T-helper 1 cell treated with Interleukin-12 subunit alpha and Interleukin-12 subunit beta and Interleukin-4 antibody, amounts not matched to agents 30 ng/mL and 1 ng/mL, for 36 hours (primary cell): ENCODE results near the gene CSNK1G1. TPM values are rescaled to one million over a fixed set of nuclear protein-coding genes. Genes with fewer than 3 reads are reported as not detected.
"Not testable (repeated sequence)": the region's sequence is repeated elsewhere in the genome, so short reads cannot be mapped to it uniquely, and the experiment has no call there.

Experiments used
- intact Hi-C: fragments of 100-400 bp; cut with micrococcal nuclease; formaldehyde crosslinking; loops from one replicate; pipeline ENCODE4 v1.15.1; 2024
- total RNA-seq: library from RNA; stranded (reverse); gene quantifications from 2 replicates; pipeline ENCODE4 v1.2.3, GENCODE V29; 2022

CSNK1G1 gene
- 30.1 and 32.8 TPM in 2 replicates for total RNA-seq

DNA sequence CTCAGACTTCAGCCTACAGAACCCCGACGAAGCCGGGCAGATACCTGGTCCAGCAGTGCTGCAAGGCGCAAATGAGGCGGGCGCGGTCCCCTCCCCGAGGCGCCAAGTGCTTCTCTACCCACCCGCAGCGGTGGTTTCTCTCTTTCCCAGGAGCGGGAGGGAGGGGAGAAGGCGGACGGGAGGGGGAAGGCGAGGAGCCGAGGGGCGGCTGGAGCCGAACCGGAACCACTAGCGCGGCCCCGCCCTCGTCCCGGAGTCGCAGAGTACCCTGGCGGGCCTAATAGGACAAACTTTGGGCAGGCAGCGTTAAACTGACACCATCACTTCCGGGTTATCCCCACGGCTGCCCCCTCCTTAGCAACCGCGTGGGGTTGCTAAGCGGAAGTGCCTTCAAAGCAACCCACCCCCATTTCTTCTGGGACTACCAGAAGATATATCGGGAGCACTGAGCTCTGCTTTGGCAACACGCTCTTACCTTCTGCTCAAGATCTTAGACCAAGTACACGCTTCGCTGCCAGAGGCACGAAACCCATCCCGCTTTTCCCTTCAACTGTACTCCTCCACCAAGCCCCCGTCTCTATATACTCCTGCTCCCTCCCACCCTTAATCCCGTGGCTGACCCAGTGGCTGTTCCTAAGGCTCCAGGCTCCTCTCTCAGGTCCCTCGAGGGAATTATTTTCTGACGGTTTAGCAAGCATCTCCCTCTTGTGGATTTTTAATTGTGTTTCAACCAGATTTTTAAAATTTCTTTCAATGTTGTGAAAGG lies at the start of gene CSNK1G1:
Gene CSNK1G1, minus strand, starts transcription at position 230 of the 766 bp plus-strand sequence. CDS start 55,674 bp downstream, outside the sequence.
- intact Hi-C loops: loop anchor here (1.0 to 2.0 kb wide), 7 partner anchors 25 to 539 kb away; partner anchors contain the start of genes CIAO2A, PCLAF, PPIB and TRIP4

DNA sequence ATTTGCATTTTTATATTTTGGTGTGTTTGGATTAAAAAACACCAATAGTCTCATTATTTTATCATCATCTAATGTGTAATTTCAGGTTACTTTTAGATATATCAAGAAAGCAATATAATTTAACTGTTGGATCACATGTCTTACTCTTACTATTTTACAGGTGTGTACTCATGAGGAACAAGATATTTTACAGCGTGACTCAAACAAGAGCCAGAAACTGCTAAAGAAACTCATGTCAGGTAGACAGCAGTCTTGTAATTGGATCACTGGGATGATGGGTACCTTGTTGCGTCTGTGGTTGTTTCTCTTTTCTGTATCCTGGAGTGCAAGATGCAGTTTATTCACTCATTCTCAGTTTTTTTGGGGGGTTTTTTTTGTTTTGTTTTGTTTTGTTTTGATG lies 44.6 kb upstream of the CSNK1G1 start:
- intact Hi-C loops: no loop called here

DNA sequence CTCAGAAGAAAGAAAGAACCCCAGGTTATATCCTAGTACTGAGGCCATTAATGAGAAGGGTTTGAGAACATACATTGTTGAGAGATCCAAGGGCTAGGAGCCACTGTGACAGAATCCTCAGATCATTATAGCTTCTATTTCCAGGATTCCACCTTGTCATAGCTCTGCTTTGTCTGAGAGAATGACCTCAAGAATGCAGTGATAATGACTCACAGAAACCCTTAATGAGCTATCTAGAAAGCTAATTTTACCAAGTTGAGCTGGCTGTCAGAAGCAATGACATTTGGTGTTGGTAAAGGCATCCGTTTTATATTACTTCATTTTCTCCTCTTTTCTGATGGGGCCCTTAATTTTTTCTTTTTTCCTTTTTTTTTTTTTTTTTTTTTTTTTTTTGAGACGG lies 42.6 kb upstream of the CSNK1G1 start:
- intact Hi-C loops: no loop called here

DNA sequence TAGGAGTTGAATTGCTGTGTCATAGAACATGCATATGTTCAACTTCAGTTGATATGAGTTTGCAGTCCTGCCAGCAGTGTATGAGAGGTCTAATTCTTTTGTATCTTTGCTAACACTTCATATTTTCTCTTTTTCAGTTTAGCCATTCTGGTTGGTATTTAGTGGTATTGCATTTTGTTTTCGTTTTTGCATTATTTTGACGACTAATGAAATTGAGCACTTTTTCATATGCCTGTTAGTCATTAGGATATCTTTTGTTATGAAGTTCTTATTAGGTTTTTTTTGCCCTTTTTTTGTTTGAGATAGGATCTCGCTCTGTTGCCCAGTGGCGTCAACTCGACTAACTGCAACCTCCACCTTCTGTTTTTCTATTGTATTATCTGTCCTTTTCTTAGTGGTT lies 40.8 kb upstream of the CSNK1G1 start:
- intact Hi-C loops: no loop called here

DNA sequence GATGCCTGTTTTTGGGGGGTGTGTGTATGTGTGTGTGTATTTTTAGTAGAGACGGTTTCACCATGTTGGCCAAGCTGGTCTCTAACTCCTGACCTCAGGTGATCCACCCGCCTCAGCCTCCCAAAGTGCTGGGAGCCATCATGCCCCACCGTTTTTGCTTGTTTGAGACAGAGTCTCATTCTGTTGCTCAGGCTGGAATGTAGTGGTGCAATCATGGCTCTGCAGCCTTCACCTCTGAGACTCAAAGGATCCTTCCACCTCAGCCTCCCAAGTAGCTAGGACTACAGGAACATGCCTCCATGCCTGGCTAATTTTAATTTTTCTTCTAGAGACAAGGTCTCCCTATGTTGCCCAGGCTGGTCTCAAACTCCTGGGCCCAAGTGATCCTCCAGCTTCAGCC lies 36.5 kb upstream of the CSNK1G1 start:
- intact Hi-C loops: not testable (repeated sequence)

DNA sequence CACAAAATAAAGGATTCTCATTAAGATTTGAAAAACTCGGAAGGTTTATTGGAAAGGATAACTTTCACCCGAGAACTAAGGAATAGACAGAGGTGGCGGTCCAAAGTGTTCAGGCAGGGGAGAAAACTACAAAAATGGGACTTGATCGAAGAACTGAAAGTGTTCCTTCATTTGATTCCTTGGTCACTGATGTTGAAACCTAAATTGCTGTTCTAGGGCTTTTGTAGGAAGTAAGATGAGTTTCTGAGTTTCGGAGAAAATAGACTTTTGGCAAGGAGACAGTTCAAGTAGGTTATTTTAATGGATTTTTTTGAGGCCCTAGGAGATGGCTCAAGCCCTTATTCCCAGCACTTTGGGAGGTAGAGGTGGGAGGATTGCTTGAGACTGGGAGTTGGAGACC lies 33.1 kb upstream of the CSNK1G1 start:
- intact Hi-C loops: loop anchor here (5.0 to 10.0 kb wide), 4 partner anchors 263 to 1226 kb away; partner anchors contain the start of genes CLPX, INTS14 and RNU5B-1

DNA sequence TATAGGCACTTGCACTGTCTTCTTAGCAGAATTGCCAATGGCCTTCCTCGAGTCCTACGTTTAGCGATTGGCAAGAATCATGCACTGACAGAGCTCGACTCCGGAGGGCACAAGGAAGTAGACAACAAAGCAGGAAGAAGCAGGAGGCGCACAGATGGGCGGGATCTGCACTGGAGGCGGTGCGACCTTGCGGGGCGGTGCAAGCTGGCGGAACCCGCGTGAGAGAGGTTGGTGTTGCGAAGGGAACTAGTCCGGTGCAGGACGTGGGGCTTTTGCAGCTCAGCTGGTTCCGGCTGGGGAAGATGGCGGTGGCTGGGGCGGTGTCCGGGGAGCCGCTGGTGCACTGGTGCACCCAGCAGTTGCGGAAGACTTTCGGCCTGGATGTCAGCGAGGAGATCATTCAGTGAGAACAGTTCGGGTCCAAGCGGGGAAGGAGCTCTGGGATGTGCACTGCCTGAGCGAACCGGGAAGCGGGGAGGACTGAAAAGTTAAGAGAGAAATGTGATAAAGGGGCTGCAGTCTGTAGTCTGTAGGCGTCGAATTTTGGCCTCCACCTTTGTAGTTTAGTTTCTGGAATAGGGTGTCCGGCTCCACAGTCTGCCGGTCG lies 31.7 kb upstream of the CSNK1G1 start, which contains the start of gene TRIP4:
Gene TRIP4, plus strand, starts transcription at position 275 of the 607 bp plus-strand sequence. Its CDS starts 28 bp downstream, at position 303.
- intact Hi-C loops: loop anchor here (1.0 to 10.0 kb wide), 10 partner anchors 31 to 1227 kb away; partner anchors contain the start of genes CIAO2A, CLPX, CSNK1G1 and INTS14

DNA sequence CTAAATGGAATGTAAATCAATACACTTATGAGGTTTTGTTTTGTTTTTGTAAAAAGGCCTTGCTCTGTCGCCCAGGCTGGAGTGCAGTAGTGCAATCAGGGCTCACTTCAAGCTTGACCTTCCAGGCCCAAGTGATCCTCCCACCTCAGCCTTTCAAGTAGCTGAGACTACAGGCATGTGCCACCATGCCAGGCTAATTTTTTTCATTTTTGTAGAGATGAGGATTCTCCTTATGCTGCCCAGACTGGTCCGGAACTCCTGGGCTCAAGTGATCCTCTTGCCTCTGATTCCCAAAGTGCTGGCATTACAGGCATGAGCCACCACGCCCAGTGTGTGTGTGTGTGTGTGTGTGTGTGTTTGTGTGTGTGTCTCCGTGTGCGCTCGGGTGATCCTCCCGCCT lies 30.3 kb upstream of the CSNK1G1 start:
- intact Hi-C loops: loop anchor here (2.0 to 10.0 kb wide), 5 partner anchors 266 to 1229 kb away; partner anchors contain the start of genes CLPX, INTS14, PDCD7 and RNU5B-1

DNA sequence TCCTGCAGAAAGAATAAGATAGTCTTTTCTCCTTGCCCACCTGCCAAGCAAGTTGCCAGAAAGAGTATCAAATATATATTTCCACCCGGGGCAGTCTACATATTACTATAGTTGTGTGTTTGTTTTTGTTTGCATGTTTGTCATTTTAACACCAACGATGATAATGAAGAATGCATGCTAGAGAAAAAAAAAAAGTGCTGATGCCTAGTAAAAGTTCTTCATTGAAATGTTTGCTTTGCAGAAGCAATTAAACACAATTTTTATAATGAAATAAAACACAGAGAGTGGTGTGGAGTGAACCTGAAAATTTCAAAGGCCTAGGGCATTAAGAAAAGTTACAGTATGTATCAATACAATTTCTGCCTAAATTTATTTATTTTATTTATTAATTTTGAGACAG lies 27.8 kb upstream of the CSNK1G1 start:
- intact Hi-C loops: loop anchor here (5.0 to 10.0 kb wide), 4 partner anchors 444 to 1231 kb away; partner anchors contain the start of genes CLPX, INTS14, PIF1 and RNU5B-1

DNA sequence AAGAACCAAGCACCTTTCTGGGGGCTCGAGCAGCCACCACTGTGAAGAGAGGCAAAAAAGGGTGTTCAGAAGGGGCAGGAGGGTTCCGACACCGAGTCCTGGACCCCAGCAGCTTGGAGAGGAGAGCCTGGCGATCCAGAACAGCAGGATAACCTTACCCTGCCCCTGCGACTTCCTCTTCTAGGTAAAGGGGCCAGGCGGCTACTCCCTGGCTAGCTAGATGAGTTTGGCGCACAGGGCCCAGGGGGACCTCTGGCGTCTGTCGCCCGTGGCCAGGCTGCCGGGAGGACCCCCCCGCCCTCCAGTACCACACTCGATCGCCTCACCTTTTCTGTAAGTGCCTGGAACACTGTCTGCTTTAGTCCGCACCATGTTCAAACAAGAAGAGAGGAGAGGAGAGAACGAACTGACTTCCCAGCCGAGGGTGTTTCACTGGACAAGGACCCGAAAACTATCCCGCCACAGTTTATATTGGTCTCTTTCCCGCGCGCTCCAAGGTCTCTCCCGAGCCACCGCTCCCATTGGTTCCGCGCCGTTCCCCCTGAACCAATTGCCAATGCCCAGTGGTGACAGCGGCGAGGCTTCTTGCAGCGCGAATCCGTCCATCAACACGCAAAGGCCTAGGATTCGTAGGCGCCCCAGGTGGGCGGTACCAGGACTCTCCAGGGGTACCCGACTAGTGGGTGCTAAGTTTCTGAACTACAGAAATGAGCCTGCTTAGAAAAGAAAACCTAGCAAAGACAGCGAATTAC lies 25.2 kb upstream of the CSNK1G1 start, which contains the start of gene PCLAF:
Gene PCLAF, minus strand, starts transcription at position 442 of the 752 bp plus-strand sequence. Its CDS starts 70 bp downstream, at position 372.
- intact Hi-C loops: loop anchor here (1.0 to 10.0 kb wide), 9 partner anchors 25 to 1234 kb away; partner anchors contain the start of genes CLPX, CSNK1G1, INTS14 and PIF1

DNA sequence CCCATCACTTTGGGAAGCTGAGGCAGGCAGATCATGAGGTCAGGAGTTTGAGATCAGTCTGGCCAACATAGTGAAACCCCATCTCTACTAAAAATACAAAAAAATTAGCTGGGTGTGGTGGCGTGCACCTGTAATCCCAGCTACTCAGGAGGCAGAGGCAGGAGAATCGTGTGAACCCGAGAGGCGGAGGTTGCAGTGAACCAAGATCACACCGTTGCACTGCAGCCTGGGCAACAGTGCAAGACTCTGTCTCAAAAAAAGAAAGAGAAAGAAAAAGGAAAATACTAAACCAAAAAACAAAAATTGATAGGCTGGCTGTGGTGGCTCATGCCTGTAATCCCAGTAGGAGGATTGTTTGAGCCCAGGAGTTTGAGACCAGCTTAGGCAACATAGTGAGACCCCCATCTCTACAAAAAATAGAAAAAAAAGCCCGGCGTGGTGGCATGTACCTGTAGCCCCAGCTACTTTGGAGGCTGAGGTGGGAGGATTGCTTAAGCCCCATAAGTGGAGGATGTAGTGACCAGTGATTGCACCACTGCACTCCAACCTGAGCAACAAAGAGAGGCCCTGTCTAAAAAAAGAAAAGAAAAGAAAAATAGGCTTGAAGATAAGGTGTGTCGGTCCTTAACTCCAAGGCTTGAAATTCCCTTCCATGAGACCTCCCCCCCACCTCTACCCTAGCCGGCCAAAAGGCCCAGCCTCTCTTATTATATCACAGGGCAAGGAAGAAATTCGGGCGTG lies 24.3 kb upstream of the CSNK1G1 start:
- intact Hi-C loops: loop anchor here (2.0 to 10.0 kb wide), 7 partner anchors 81 to 1235 kb away; partner anchors contain the start of genes CLPX, INTS14, PIF1 and RNU5B-1

DNA sequence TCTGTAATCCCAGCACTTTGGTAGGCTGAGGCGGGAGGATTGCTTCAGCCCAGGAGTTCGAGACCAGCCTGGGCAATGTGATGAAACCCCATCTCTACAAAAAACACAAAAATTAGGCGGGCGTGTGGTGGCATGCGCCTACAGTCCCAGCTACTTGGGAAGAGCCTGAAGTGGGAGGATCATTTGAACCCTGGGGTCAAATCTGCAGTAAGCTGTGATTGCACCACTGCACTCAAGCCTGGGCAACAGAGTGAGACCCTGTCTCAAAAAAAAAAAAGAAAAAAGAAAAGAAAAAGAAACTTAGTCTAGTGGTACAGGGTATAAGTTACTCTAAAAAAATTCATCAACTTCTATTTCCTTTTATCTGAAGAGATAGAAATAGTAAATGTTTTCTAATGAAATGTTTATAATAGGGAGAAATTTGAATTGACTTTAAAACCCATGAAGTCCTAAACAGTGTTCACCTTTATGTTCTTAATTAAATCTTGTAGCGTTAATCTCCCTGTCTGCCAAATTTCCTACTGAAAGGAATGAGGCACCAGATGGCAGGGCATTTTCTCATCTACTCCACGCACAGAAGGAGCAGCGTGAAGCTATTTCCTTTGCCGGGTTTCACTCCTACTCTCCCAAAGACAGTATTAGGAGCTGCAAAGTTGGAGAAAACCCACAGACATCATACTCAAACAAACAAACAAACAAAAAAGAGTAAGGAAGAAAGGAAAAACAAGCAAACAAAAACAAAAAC lies 23.4 kb upstream of the CSNK1G1 start:
- intact Hi-C loops: no loop called here

DNA sequence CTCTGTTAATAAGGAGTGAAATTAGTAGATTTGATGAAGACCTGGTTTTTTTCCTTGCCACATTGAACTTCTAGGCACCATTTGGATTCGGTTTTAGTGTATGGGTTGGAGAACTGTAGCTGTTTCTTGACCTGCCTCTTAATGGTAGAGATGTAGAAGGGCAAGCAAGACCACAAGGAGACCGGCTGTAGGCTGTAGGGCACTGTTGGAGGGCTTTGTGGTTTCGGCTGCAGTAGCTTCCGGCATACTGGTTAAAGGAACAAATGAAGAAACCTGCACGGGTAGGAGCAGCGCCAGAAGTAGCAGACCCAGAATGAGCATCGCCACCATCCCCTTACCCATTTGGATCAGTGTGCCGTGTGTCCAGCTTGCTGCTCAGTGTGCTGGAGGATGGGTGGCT lies 17.4 kb upstream of the CSNK1G1 start:
- intact Hi-C loops: no loop called here

DNA sequence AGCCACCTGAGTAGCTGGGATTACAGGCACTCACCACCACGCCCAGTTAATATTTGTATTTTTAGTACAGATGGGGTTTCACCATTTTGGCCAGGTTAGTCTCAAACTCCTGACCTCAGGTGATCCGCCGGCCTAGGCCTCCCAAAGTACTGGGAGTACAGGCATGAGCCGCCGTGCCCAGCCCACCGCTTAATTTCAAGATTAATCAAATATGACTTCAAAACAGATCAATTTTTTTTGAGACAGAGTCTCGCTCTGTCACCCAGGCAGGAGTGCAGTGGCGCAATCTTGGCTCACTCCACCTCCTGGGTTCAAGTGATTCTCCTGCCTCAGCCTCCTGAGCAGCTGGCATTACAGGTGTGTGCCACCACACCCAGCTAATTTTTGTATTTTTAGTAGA lies 15.4 kb upstream of the CSNK1G1 start:
- intact Hi-C loops: not testable (repeated sequence)

DNA sequence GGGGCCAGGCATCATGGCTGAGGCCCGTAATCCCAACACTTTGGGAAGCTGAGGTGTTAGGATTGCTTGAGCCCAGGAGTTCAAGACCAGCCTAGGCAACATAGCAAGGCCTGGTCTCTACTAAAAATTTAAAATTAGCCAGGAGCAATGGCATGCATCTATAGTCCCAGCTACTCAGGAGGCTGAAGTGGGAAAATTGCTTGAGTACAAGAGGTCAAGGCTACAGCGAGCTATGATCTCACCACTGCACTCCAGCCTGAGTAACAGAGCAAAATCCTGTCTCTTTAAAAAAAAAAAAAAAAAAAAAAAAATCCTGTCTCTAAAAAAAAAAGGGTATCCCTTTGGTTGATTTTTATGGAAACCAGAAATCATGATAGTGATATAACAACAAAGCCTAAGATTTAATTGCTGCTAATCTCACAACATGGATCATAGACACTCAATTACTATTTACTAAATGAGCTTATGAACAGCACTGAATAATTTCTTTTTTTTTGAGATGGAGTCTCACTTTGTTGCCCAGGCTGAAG lies 13.2 kb upstream of the CSNK1G1 start:
- intact Hi-C loops: no loop called here

DNA sequence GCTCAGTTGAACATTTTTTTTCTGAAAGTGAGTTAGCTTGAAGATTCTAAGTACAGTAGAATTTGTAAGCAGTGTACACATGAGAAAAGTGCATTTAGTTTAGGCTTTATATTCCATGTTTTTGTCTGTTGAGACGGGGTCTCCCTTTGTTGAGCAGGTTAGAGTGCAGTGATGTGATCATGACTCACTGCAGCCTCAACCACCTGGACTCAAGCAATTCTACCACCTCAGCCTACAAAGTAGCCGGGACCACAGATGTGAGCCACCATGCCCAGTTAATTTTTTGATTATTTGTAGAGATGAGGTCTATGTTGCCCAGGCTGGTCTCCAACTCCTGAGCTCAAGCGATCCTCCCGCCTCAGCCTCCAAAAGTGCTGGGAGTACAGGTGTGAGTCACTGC lies 5.3 kb upstream of the CSNK1G1 start:
- intact Hi-C loops: no loop called here

DNA sequence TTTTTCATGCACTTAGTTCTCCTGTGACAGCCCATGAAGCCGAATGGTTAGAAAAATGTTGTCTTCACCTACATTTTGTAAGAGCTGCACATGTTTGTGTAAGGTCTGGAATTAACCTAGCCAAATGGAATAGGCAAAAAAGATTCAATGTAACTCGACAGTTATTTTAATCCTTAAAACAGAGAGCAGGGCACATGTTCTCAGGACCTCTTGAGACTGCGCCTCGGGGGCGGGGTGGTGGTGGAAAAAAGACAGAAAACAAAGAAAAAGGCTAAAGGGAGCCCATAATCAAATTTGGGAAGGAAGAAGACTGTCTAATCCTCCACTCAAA lies 702 bp upstream of the CSNK1G1 start:
- intact Hi-C loops: loop anchor here (1.0 to 2.0 kb wide), 6 partner anchors 25 to 538 kb away; partner anchors contain the start of genes CIAO2A, PCLAF, PPIB and TRIP4

DNA sequence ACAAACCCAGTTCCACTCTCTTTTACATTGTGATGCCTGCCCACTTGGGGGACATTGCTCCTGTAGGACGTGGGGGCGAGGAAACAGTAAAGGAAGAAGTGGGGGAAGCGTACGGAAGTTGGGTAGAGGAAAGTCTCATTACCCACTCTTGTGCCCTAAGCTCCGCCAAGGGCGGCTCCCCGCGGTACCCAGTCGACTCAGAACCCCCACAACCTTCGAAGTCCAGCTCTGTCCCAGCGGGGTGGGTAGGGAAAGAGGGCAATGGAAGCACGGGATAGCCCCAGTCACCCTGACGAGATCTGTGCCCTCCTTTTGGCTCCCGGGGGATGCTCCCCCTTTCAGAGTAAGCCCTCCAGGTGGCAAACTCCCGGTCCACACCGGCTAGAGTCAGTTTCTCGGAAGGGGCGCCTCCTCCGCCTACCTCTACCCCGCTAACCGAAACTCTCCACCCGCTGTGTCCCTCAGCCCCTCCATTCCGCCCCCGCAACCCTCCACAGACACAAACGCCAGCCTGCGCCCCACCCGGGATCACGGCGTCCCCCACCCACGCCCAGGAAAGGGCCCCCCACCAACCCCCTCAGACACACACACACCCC lies 527 bp downstream of the CSNK1G1 start:
- intact Hi-C loops: loop anchor here (1.0 kb wide), 1 partner anchor 77 kb away; no protein-coding TSS in a partner anchor
